B cell (primary cell): Measurements from ENCODE around the gene TM4SF20.

Experiments
- CTCF ChIP-seq: fragments of 200-600 bp; IDR thresholded peaks from one replicate; pipeline ENCODE4 v1.8.0; 2022; ENCODE audit warnings: antibody characterized with exemption, mild to moderate bottlenecking
- EZH2 ChIP-seq: IDR thresholded peaks from 2 replicates; pipeline ENCODE4 v1.6.1; 2012; ENCODE audit warnings: borderline replicate concordance, low read depth, mild to moderate bottlenecking, moderate library complexity, low read length; ENCODE audit not compliant: insufficient read depth, poor library complexity, severe bottlenecking

GRCh38 chr2:227349989-227350612 is 29.0 kb downstream of the TM4SF20 start:
- TF ChIP-seq CTCF (no peak), EZH2 (no peak)
